GM23248 (cell line): Measurements from ENCODE around the gene SLC5A1.

ENCODE experiments used
- EZH2 ChIP-seq: fragments of 200-600 bp; sonication (generic); IDR thresholded peaks from 2 replicates; pipeline ENCODE4 v1.6.1; 2018; ENCODE audit warnings: antibody characterized with exemption, mild to moderate bottlenecking; ENCODE audit not compliant: insufficient read depth, poor library complexity, severe bottlenecking
- EZH2phosphoT487 ChIP-seq: fragments of 200-600 bp; sonication (generic); IDR thresholded peaks from 2 replicates; pipeline ENCODE4 v1.6.1; 2018; ENCODE audit warnings: antibody characterized with exemption, moderate library complexity, mild to moderate bottlenecking, low read depth; ENCODE audit not compliant: insufficient read depth

GRCh38 chr22:32023251-32023827 is 19.7 kb upstream of the SLC5A1 start:
- TF ChIP-seq EZH2 (no peak), EZH2phosphoT487 (no peak)
